GM21526 (cell line): ENCODE results near the gene DAB2.

Experiments used
- ATAC-seq: cut with Tn5 transposase; IDR thresholded peaks from one replicate; pipeline ENCODE4 v1.9.1; 2021; ENCODE audit warnings: moderate library complexity; ENCODE audit not compliant: unreplicated experiment, low FRiP score

DAB2 gene

DNA sequence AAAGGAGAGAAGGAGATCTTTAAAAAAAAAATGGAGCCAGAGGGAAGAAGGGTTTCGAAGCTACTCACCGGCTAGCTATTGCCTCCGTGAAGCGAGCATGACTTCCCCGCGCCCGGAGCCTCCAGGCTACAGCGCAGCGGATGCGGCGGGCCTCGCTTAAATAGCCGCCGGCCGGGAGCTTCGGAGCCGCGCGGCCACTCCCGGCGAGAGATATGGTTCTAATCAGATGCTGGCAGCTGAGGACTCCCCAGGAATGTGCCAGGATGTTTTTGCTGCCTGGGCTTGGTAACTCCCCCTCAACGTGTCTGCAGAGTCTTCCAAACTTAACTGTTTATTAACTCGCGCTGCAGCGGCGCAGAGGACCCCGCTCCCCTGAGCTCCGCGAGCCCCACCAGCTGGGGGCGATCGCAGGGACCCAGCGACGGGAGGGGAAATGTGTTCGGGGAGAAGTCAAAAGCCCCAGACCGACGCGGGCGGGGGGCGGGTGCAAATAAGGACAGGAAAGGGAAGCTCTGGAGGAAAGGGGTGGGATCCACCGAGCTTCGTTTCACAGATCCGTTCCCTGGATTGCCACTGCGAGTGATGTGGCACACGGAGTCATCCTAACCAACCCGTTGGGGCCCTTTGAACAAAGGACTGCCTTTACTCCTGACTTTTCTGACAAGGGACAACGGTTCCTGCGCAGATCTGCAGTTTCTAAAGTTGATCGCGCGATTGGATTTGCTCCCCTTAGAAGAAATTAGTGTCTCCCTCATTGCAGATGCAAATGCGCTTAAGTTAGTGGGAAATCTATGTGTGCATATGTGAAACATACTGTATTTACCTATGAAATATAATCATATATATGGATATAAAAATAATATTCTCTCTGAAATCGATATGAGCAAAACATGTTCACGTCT, at the start of gene DAB2:
TSS of gene DAB2 (minus strand) at position 245 of the 902 bp plus-strand sequence. CDS start 30,660 bp downstream, outside the sequence.
- ATAC-seq = no peak

DNA sequence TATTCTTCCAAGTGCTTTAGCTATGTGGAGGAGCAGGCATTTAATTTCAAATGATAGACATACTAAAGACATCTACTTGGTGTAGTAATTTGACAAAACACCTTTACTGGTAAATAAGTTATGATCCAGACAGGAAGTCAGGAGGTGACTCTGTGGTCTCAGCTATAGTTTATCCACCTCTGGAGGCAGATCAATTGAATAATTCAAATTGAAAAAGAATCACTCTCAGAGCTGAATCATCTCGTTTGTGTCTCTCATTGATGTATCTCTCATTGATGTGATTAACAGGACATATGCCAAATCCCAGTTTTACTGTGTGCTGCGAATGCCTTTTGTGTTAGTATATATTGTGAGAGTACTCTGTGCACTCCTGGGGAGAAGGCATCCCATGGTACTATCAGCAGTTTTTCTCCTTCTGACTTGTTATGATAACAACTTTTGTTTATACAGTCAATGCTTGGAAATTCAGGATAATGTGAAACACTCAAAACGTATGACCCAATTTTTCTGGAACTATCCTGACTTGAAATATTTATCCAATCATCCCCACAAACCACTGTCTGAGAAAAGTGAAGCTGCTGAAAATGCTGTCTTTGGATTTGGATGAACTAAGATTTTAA, 48.5 kb upstream of the DAB2 start:
- ATAC-seq = no peak

DNA sequence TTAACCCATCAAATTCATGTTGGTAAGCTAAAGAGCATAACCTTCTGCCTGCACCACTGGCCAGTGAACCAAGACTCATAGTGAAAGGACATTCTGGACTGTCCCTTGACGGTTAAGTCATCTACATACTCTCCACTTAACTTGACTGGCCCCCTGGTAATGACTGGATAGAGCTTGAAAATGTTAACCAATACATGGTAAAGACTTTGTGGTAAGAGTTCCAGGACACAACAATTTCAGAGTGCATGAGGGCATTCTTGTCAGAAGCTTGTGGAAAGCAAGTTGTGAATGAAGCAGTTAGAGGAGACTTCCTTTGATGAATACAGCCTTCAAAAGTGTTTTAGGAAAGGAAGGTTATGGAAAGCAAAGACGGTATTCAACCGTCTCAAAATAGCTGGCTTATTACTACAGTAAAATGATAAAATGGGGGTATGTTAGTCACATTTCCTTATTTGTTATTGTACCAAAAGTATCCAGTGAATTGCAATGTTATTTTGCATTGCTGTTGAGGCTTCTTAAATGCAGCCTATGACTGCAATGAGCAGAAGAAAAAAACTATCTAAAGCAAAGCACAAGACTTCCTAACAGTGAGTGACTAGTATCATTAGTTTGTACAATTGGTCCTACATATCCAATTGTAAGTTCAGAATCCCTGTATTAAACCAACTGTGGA, 47.2 kb upstream of the DAB2 start:
- no peak for ATAC-seq

DNA sequence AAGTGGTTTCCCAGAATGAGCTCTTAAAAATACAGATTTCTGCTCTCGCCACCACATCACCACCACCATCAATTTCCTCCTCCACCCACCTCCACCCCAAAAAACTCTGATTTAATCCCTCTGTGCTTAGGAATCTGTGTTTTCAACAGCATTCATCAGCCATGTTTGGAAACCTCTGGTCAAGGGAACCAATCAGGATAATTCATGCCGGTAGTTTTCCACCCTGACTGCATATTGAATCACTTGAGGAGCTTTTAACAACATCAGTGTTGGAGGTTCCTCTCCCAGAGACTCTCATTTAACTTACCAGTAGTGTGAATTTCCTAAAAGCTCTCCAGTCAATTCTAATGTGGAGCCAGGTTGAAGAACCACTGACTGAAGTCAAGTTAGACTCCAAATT, 46.0 kb upstream of the DAB2 start:
- no peak for ATAC-seq

DNA sequence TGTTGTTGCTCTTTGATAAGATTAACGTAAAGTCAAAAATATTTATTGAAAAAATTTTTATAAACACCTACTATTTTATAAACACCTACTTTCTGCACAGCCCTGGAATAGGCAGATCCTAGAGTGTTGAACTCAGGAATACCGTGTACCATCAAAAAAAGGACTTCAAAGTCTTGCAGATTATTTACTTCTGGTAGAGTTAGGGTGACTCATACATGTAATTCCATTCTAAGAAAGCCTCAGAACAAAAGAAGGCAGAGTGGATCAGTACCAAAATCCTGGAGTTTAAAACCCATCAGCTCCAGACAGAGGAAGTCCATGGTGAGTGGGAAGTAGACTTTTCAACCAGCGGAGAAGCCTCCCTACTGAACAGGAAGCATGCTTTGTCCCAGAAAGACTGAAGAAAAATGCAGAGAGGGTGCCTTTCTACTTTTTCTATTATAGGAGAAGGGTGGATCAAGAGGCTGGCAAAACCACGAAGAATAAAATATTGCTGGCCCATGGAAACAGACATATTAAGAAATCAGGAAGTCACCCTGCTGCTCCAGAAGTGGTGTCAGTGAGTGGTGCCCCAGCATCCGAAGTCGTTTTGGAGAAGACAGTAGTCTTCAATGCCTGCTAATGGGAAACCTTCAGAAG, 45.1 kb upstream of the DAB2 start:
- ATAC-seq = no peak

DNA sequence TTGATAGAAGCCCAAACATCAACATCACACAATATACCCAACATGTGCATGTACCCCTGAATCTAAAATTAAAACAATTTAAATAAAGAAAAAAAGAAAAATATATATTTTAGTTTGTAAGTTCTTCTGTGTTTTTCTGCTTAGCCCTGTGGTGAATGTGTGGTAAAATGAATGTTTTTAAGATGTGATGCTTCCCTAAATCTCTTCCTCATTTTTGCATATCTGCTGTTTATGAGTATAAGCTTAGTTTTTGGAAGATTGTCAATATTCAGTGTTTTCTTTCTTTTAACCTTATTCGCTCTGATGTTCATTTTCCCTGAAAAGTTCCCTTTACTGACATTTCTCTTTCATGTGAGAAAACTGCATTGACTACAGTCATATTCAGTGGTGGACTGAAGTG, 44.4 kb upstream of the DAB2 start:
- no peak for ATAC-seq

DNA sequence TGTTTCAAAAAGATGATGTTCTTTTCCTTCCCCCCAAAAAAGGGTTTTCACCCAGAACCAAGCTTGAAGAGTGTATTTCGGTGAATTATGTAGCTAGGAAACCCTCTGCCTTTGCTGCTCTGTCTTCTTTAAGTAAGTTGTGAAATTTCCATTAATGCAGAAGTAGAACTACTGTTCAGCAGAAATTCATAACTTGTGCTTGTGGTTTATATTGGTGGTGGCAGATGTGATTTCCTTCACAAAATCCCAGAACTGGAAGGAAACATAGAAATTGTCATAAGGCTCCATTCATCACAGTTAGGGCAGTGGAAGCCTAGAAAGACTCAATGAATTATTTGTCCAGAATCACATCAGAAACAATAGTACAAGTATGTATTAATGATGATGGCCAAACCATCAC, 42.1 kb upstream of the DAB2 start:
- no peak for ATAC-seq

DNA sequence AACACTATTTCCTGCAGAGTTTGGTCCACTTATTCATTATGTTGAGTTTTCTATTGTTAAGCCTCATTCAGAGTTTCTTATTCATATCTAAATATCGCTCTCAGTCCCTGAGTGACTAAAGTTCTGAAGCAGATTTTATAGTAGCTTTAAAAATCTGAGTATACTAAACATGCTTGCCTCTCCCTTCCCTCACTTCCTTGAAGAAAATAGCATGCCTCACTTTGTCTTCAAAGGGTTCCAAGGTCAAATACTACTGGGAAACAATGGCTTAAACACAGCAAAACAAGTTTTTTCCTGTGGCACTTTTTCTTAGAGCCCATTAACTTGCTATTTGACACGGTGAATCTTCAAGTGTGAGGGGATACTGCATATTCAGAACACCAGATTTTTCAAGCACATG, 41.1 kb upstream of the DAB2 start:
- ATAC-seq = no peak

DNA sequence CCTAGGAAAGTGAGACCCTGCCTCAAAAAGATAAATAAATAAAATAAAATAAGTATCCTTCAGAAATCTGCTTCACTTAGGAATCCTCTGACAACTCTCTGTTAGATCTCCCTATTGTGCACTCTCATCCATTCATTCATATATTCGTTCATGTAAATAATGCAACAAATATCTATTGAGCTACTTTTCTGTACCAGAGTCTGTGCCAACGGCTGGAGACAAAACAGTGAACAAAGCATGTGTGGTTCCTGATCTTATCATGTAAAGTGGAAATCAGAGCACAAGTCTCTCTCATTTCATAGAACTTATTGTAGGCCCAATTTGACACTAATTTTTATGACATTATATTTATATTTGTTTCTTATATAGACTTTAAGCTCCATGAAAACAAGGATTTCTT, 40.3 kb upstream of the DAB2 start:
- no peak for ATAC-seq

DNA sequence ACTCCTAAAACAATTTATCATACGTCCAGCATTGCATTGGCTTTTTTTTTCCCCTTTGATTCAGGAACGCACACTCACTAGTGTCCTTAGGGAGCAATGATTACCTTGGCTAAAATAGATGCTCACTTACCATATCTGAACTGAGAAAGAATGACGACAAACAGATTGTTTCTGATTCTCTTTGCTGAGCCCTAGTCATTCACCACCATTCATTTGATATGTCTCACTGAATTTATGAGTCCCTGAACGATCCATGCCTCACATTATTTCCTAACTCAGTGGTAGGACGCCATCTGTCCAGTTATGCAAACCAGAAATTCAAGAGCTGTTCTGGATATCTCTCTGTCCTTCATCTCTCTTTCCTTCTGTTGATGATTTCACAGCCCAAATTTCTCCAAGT, 39.3 kb upstream of the DAB2 start:
- no peak for ATAC-seq

DNA sequence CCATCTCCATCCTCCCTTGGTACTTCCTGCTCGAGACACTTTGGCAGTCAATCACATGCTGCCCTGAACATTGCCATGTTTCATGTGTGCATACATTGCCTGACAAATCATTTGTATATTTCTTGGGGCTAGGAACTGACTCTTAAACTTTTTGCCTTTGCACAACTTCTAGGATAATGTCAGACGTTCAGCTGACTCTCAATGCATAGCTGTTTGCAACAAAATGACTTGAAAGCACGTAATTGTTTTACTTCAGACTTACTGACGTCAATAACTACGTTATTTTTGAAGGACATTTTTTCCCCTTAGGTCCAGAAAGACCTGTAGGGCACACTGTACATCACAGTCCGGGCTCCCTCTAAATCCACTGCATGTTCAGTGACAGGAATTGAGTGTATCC, 37.4 kb upstream of the DAB2 start:
- ATAC-seq = no peak

DNA sequence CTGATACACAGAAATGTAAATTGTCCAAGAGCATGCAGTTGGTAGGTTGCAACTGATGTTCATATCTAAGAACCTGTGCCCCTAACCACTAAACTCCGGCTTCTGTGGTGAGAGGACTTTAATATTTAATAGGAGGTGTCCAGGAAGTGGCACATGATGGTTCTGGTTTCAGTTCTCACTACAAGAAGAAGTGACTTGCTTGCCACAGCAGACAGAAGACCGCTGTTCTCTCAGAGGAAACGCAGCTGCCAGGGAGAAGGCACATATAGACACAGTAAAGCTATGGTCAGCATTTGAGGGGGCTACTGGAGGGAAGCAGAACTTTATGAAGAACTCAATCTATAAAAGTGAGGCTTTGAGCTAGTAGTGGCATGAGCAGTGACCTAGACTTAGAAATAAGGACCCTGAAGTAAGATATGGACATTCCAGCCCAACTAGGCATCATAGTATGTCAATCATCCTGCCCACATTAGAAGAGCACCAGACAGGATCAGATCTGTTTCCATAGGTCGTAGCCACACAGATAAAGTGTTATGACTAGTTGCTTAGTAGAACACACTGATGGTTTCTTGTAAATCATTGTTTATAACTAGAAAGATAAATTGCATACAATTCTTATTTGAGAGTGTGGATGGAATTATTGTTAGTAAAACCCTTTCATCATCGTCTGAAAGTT, 36.4 kb upstream of the DAB2 start:
- ATAC-seq = no peak

DNA sequence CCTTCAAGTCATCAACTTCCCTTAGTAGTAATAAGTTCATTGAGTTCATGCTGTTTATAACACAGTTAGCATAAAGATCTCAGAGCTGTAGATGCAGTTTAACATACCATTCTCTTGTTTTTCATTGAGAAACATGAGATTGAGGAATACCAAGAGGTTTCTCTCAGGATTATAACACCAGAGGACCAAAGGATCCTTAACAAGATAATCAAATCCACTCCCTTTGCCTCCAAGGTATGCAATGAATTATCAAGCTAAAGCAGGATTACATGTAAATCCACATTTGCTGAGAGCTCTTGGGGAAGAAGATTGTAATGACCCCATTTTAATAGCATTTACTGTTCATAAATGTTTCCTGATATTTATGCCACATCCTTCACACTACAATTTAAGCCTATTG, 35.1 kb upstream of the DAB2 start:
- ATAC-seq = no peak

DNA sequence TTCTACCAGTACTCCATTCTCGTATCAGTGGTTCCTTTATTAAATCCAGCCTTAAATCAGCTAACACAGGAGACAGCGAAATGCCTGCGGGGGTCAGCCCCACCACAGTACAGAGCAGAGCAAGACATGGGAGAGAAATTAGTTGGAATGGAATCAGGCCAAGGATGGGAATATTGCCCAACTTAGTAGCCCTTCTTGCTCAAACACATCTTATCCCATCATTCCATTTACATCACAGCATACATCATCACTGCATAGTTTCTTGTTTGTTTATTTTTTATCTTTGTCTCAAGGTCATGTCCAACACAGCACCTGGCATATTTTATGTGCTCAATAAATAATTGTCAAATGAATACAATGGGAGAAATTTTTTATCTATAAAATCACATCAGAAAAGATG, 34.3 kb upstream of the DAB2 start:
- ATAC-seq = no peak

DNA sequence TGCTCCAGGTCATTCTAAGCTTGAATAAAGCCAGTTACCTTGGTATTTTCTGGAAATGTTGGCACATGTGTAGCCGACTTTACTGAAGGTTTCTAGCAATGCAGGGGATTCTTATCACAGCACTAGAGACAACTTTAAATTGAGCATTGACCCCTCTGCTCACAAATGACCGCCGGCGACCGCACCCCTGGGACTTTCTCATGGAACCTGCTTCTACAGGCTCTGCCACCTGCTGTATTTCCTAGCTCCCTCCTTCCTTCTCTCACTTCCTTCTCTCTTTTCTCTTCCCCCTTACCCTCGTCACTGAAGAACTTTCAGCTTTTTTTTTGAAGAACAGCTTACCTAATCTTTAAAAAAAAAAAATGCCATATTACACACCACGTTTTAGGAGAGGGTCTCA, 30.9 kb upstream of the DAB2 start:
- ATAC-seq = no peak

DNA sequence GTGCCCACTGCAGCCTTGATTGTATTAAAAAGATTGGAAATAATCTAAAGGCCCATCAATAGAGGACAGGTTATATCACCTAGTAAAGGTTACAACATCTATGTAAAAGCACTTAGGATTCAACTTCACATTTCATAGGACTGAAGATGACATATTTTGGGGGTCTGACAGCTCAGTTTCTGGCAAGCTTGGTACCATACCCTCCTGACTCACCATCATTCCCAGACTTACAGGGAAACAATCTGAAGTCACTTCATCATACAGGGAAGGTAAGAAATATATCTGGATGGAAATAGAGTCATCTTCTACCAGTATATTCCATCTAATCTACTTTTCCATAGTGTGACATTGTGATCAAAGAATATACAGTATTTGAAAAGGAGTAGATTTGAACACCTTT, 28.8 kb upstream of the DAB2 start:
- no peak for ATAC-seq

DNA sequence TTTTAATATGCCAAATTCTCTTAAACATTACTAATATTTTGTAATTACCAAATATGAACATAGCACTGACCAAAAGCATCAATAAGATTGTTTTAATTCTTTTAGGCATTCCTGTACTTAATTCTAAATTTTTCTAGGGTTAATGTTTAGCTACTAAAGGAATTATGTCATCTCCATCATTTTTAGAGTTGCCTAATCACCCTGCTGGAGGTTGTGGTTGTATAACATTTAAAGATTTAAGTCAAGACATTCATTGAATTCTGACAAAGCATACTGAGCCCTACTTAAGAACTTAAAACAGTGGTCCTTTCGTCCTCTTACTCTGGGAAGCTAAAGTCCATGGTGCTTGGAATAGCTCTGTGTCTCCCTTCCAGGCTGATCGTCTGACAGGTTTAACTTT, 28.1 kb upstream of the DAB2 start:
- ATAC-seq = no peak

DNA sequence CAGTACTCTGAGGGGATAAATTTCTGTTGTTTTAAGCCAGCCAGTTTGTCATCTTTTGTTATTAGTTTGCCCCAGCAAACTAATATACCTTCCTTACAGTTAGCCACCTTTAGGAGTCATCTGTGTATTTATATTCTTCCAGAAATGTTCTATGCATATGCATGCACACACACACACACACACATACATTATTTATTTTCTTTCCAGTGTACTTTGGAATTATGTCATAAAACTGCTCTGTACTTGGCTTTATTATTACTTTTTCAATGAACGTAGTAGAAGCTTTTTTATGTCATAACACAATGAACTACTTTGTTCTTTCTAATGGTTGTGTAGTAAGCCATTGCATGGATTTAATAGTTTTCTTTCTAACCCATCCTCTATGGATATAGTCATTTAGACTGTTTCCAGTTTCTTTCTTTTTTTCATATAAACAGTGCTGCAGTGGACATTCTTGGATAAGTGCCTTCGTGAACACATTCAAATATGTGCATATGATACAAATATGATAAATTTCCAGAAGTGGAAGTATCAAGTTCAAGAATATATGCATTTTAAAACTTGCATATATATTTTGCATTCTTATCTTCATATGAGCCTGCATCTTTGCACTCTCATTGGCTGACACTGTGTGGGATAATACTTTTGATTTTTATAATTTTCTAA, 26.6 kb upstream of the DAB2 start:
- ATAC-seq = no peak

DNA sequence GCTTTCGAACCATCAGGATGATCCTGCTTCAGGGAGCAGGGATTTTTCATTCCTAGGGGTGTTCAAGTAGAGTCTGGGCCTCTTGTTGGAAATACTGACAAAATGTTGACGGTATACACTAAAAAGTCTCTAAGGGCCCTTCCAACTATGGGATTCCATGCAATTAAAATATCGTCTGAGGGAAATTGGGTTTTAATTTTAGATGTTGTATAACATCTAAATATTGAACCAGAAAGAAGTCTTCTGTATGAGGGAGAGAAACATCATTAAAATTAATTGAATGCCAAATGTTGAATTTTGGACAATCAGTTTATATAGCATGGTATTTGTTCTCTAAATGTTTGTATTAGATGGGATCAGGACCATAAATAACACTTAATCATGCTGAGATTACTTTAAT, 25.7 kb upstream of the DAB2 start:
- no peak for ATAC-seq

DNA sequence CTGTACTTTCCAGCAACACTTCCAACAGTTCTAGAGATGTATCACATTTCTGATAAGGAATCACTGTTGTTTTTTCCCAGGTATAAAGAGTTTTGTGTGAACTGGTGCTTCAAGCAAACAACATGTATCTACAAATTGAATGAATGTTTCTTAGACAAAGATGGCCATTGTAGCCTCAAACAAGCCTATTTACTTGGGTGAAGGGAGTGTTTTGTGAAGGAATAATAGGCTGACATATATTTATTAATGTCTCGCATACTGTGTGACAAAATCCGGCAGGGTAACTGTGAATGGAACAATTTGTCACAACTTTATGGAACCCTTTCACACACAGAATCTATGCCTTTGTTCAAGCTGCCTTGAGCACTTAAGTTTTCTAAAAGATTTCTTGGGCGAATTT, 24.8 kb upstream of the DAB2 start:
- no peak for ATAC-seq
